ENCODE data around the gene PRR33.

Gene PRR33

DNA sequence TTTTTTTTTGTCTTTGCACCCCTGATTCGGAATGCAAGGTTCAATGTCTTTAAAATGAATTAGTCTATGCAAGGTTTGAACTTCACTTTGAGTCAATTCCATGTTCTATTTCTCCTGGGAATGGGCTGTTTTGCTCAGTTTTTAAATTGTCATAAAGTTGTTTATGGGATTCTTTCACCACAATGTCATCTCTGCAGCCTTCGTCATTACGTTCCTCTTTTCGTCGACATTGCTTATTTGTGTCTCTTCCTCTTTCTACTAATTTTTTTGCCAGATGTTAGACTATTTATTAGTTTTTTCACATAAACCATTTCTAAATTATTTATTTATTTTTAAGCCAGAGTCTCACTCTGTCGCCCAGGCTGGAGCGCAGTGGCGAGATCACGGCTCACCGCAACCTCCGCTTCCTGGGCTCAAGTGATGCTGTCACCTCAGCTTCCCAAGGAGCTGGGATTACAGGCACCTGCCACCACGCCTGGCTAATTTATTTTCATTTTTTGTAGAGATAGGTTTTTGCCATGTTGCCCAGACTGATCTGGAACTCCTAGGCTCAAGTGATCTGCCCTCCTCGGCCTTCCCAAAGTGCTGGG is 20.7 kb upstream of the PRR33 start:
- Histone ChIP-seq H3K27ac (ENCODE audit: low read depth, low read length) (no peak overlapping the region), H3K4me1 (ENCODE audit: control insufficient read depth, insufficient read depth, low read length, unreplicated experiment) (peaks cover 8% of the 10 kb centered on the region), H3K4me3 (ENCODE audit: low read depth, low read length) (no peak overlapping the region), H3K79me2 (ENCODE audit: control insufficient read depth, insufficient read depth, low read length, unreplicated experiment) (no peaks in the 10 kb centered on the region), H3K27me3 (ENCODE audit: insufficient read depth, low read length) (no peaks in the 10 kb centered on the region), H2AFZ (ENCODE audit: low read length, unreplicated experiment) (no peak overlapping the region), H3K36me3 (ENCODE audit: insufficient read depth, low read length) (no peaks in the 10 kb centered on the region)

- Histone ChIP-seq H3K4me1 (ENCODE audit: control insufficient read depth, insufficient read depth, low read length, unreplicated experiment) (peaks cover 15% of the 10 kb centered on the region), H2AFZ (ENCODE audit: low read length, unreplicated experiment) (no peak overlapping the region), H3K27me3 (ENCODE audit: insufficient read depth, low read length) (no peaks in the 10 kb centered on the region), H3K4me3 (ENCODE audit: low read depth, low read length) (no peak overlapping the region), H3K79me2 (ENCODE audit: control insufficient read depth, insufficient read depth, low read length, unreplicated experiment) (no peaks in the 10 kb centered on the region), H3K36me3 (ENCODE audit: insufficient read depth, low read length) (no peaks in the 10 kb centered on the region), H3K27ac (ENCODE audit: low read depth, low read length) (no peak overlapping the region)
Observed at GRCh38 chr11:1909524-1909923, 17.8 kb upstream of the PRR33 start.

DNA sequence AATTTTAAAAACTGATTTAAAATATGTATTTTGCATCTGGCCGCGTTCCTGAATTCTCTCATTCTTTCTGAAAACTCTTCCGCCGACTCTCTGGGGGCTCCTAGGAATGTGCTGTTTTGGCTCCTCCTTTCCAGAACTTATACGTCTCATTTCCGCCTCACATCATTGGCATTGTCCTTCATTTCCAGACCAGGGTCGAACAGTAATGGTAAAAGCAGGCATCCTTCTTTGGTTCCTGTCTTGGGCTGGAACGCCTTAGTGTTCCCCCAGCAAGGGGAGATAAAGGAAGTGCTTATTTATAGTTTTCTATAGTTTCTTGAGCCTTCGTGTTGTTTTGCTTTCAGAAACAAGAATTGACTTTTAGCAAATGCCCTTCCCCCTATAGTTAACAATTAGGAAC is 16.9 kb upstream of the PRR33 start:
- Histone ChIP-seq H2AFZ (ENCODE audit: low read length, unreplicated experiment) (peak overlapping the region; percentile 94), H3K4me1 (ENCODE audit: control insufficient read depth, insufficient read depth, low read length, unreplicated experiment) (peaks cover 15% of the 10 kb centered on the region), H3K27me3 (ENCODE audit: insufficient read depth, low read length) (no peaks in the 10 kb centered on the region), H3K36me3 (ENCODE audit: insufficient read depth, low read length) (no peaks in the 10 kb centered on the region), H3K27ac (ENCODE audit: low read depth, low read length) (no peak overlapping the region), H3K79me2 (ENCODE audit: control insufficient read depth, insufficient read depth, low read length, unreplicated experiment) (no peaks in the 10 kb centered on the region), H3K4me3 (ENCODE audit: low read depth, low read length) (peak overlapping the region; percentile 56)

GRCh38 chr11:1906611-1907423 is 15.1 kb upstream of the PRR33 start:
- H3K27ac ChIP-seq (ENCODE audit: low read depth, low read length), result no peak overlapping the region
- no peaks in the 10 kb centered on the region for H3K79me2 ChIP-seq (ENCODE audit: control insufficient read depth, insufficient read depth, low read length, unreplicated experiment)
- no peaks in the 10 kb centered on the region for H3K27me3 ChIP-seq (ENCODE audit: insufficient read depth, low read length)

GRCh38 chr11:1906181-1906580 is 14.5 kb upstream of the PRR33 start:
- Histone ChIP-seq H2AFZ (ENCODE audit: low read length, unreplicated experiment) (no peak overlapping the region), H3K27ac (ENCODE audit: low read depth, low read length) (no peak overlapping the region), H3K4me1 (ENCODE audit: control insufficient read depth, insufficient read depth, low read length, unreplicated experiment) (peaks cover 15% of the 10 kb centered on the region), H3K36me3 (ENCODE audit: insufficient read depth, low read length) (no peaks in the 10 kb centered on the region), H3K27me3 (ENCODE audit: insufficient read depth, low read length) (no peaks in the 10 kb centered on the region), H3K4me3 (ENCODE audit: low read depth, low read length) (no peak overlapping the region), H3K79me2 (ENCODE audit: control insufficient read depth, insufficient read depth, low read length, unreplicated experiment) (no peaks in the 10 kb centered on the region)

More at GRCh38 chr11:1906611-1907423, 15.1 kb upstream of the PRR33 start:
- Histone ChIP-seq H3K4me1 (ENCODE audit: control insufficient read depth, insufficient read depth, low read length, unreplicated experiment) (peaks cover 15% of the 10 kb centered on the region), H3K36me3 (ENCODE audit: insufficient read depth, low read length) (no peaks in the 10 kb centered on the region), H2AFZ (ENCODE audit: low read length, unreplicated experiment) (no peak overlapping the region), H3K4me3 (ENCODE audit: low read depth, low read length) (no peak overlapping the region)

GRCh38 chr11:1899686-1900085 is 8.0 kb upstream of the PRR33 start:
- Histone ChIP-seq H3K4me3 (ENCODE audit: low read depth, low read length) (no peak overlapping the region), H2AFZ (ENCODE audit: low read length, unreplicated experiment) (no peak overlapping the region), H3K27ac (ENCODE audit: low read depth, low read length) (no peak overlapping the region), H3K27me3 (ENCODE audit: insufficient read depth, low read length) (peaks cover 36% of the 10 kb centered on the region), H3K79me2 (ENCODE audit: control insufficient read depth, insufficient read depth, low read length, unreplicated experiment) (no peaks in the 10 kb centered on the region), H3K4me1 (ENCODE audit: control insufficient read depth, insufficient read depth, low read length, unreplicated experiment) (no peaks in the 10 kb centered on the region), H3K36me3 (ENCODE audit: insufficient read depth, low read length) (no peaks in the 10 kb centered on the region)

DNA sequence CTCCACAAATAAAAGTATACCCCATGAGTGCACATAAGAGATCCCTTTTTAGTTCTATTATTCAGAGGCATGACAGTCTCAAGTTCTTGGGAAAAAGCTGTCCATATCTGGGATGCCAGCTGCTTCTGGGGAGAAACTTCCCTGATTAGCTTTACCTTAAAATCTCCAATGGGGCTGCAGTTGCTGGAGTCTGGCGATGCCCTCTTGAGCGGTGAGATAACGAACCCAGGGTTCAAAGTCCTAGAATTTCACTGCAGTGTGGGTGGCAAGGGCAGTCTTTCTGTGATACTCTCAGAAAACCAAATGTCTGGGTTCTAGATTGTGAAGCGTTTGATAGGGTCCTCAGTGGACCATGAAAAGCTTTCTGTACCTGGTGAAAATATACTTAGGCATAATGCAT is 7.4 kb upstream of the PRR33 start:
- Histone ChIP-seq H3K27me3 (ENCODE audit: insufficient read depth, low read length) (peaks cover 36% of the 10 kb centered on the region), H3K27ac (ENCODE audit: low read depth, low read length) (no peak overlapping the region), H3K4me1 (ENCODE audit: control insufficient read depth, insufficient read depth, low read length, unreplicated experiment) (no peaks in the 10 kb centered on the region), H2AFZ (ENCODE audit: low read length, unreplicated experiment) (no peak overlapping the region), H3K36me3 (ENCODE audit: insufficient read depth, low read length) (no peaks in the 10 kb centered on the region), H3K79me2 (ENCODE audit: control insufficient read depth, insufficient read depth, low read length, unreplicated experiment) (no peaks in the 10 kb centered on the region), H3K4me3 (ENCODE audit: low read depth, low read length) (no peak overlapping the region)

DNA sequence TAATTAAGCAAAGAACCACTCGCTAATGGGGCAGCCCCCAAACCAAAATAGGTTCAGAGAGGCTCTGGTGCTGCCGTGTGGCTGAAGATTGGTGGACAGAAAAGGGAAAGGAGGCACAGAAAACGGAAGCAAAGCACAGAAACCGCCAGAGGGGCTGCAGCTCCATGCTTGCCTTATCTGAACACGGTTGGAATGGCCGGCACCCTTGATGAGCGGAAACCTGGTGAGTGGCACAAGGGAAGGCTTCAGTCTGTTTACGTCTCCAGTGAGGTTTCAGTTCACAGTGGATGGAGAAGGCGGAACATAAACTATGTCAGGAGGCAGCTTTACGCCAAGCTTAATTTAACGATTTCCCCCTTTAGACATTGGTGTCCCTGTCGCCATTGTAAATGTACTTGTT is 5.2 kb upstream of the PRR33 start:
- Histone ChIP-seq H3K79me2 (ENCODE audit: control insufficient read depth, insufficient read depth, low read length, unreplicated experiment) (no peaks in the 10 kb centered on the region), H3K27ac (ENCODE audit: low read depth, low read length) (no peak overlapping the region), H3K4me3 (ENCODE audit: low read depth, low read length) (no peak overlapping the region), H3K4me1 (ENCODE audit: control insufficient read depth, insufficient read depth, low read length, unreplicated experiment) (no peaks in the 10 kb centered on the region), H3K36me3 (ENCODE audit: insufficient read depth, low read length) (no peaks in the 10 kb centered on the region), H2AFZ (ENCODE audit: low read length, unreplicated experiment) (no peak overlapping the region), H3K27me3 (ENCODE audit: insufficient read depth, low read length) (peaks cover 36% of the 10 kb centered on the region)

DNA sequence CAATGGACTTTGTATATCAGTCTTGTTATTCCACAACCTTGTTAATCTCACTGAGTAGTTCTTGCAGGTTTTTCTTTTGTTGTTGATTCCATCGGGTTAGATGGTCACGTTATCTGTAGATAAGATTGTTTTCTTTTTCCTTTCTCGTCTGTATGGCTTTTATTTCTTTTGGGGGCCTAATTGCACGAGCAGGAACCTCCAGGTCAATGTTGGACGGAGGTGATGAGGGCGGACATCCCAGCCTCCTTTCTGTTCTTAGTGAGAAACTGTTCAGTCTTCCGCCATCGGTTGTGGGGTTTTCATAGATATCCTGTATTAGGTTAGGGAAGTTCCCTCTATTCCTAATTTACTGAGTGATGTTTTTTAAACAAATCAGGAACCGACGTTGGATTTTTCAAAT is 4.8 kb upstream of the PRR33 start:
- H3K4me1 ChIP-seq (ENCODE audit: control insufficient read depth, insufficient read depth, low read length, unreplicated experiment), result no peaks in the 10 kb centered on the region
- no peaks in the 10 kb centered on the region for H3K79me2 ChIP-seq (ENCODE audit: control insufficient read depth, insufficient read depth, low read length, unreplicated experiment)
- H3K4me3 ChIP-seq (ENCODE audit: low read depth, low read length), result no peak overlapping the region
- no peak overlapping the region for H2AFZ ChIP-seq (ENCODE audit: low read length, unreplicated experiment)
- no peaks in the 10 kb centered on the region for H3K36me3 ChIP-seq (ENCODE audit: insufficient read depth, low read length)
- H3K27ac ChIP-seq (ENCODE audit: low read depth, low read length), result no peak overlapping the region
- peaks cover 36% of the 10 kb centered on the region for H3K27me3 ChIP-seq (ENCODE audit: insufficient read depth, low read length)

DNA sequence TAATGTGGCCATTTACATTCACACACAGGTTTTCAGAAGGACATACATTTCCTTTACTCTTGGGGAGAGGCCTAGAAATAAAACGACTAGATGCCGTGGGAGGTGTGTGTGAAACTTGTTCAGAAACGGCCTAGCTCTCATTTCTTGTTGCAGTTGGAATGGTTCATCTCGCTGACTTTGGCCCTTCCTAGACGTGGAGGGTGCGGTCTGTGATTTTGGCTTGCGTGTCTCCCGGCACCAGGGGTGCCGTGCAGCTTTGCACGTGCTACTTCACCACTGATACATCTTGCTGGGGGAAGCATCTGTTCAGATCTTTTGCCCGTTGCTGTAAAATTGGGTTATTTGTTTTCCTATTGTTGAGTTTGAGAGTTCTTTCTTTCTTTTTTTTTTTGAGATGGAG is 3.1 kb upstream of the PRR33 start:
- Histone ChIP-seq H3K27me3 (ENCODE audit: insufficient read depth, low read length) (peaks cover 30% of the 10 kb centered on the region), H3K27ac (ENCODE audit: low read depth, low read length) (no peak overlapping the region), H3K4me1 (ENCODE audit: control insufficient read depth, insufficient read depth, low read length, unreplicated experiment) (no peaks in the 10 kb centered on the region), H3K36me3 (ENCODE audit: insufficient read depth, low read length) (no peaks in the 10 kb centered on the region), H2AFZ (ENCODE audit: low read length, unreplicated experiment) (no peak overlapping the region), H3K79me2 (ENCODE audit: control insufficient read depth, insufficient read depth, low read length, unreplicated experiment) (no peaks in the 10 kb centered on the region), H3K4me3 (ENCODE audit: low read depth, low read length) (no peak overlapping the region)

Data from ACC112 (cell line).